H1 (cell line): ENCODE measurements around the gene FBXL15. TPM values are rescaled to one million over a fixed set of nuclear protein-coding genes. Genes with fewer than 3 reads are reported as not detected.
A peak's percentile ranks its signal among the peaks of the same experiment; 100 is the strongest.

Experiments
- CTCF ChIA-PET: fragments of 300-600 bp; sonication (Branson Sonifier 250); formaldehyde crosslinking; loops from one replicate; lab custom pipeline; 2021; ENCODE audit not compliant: partially characterized antibody; lab: Charles Lee
- POLR2A ChIA-PET: fragments of 300-600 bp; sonication (Branson Sonifier 250); formaldehyde crosslinking; loops from one replicate; lab custom pipeline; 2021; ENCODE audit warnings: inconsistent platforms; ENCODE audit not compliant: partially characterized antibody; lab: Charles Lee
- DNase-seq, 2 experiments: peaks; one replicate each; pipeline versions ENCODE4 v3.0.0 to v3.0.0-alpha.2; 2010 to 2022; ENCODE audit warnings: low spot score in 2 of 2, low read depth in 1 of 2, mixed read lengths in 1 of 2
- FAIRE-seq: peaks from 2 replicates; lab custom pipeline; 2011; peaks lifted over from hg19 to GRCh38; lab: Jason Lieb, UNC
- H2AFZ ChIP-seq: 2 replicates; pipeline ENCODE4 v1.8.1; 2012; ENCODE audit warnings: low read length, inconsistent platforms
- H2AK5ac ChIP-seq: 2 replicates; pipeline ENCODE4 v1.6.1; 2013; ENCODE audit warnings: low read depth, low read length
- H2BK120ac ChIP-seq: replicated peaks from 2 replicates; pipeline ENCODE3; 2013; ENCODE audit warnings: low read depth, low read length, inconsistent platforms
- H2BK12ac ChIP-seq: 2 replicates; pipeline ENCODE4 v1.6.1; 2013; ENCODE audit warnings: low read depth, low read length
- H2BK15ac ChIP-seq: 2 replicates; pipeline ENCODE4 v1.6.1; 2013; ENCODE audit warnings: low read length
- H2BK20ac ChIP-seq: 2 replicates; pipeline ENCODE4 v1.6.1; 2013; ENCODE audit warnings: low read length
- H2BK5ac ChIP-seq: 2 replicates; pipeline ENCODE4 v1.6.1; 2013; ENCODE audit warnings: low read depth, low read length
- H3K14ac ChIP-seq: 2 replicates; pipeline ENCODE4 v1.6.1; 2013; ENCODE audit warnings: inconsistent platforms; ENCODE audit not compliant: insufficient read length
- H3K18ac ChIP-seq: 2 replicates; pipeline ENCODE4 v1.6.1; 2013; ENCODE audit warnings: low read length; ENCODE audit errors: extremely low read depth
- H3K23ac ChIP-seq: 2 replicates; pipeline ENCODE4 v1.6.1; 2013; ENCODE audit warnings: inconsistent platforms; ENCODE audit not compliant: insufficient read length
- H3K23me2 ChIP-seq: 2 replicates; pipeline ENCODE4 v1.6.1; 2013; ENCODE audit warnings: low read depth, low read length
- H3K27ac ChIP-seq: 2 replicates; pipeline ENCODE4 v1.6.1; 2011; ENCODE audit warnings: low read depth, low read length, inconsistent platforms
- H3K27me3 ChIP-seq, 4 experiments: replicated peaks in 1 of 4; 1 replicate in 1 of 4; 2 replicates in 3 of 4; pipeline versions ENCODE4 v1.6.1 to v1.8.1; 2011 to 2013; ENCODE audit warnings: low read length in 3 of 4, mild to moderate bottlenecking in 3 of 4, inconsistent platforms in 2 of 4, mixed read lengths in 2 of 4, moderate library complexity in 1 of 4; ENCODE audit not compliant: control insufficient read depth in 3 of 4, insufficient read depth in 3 of 4; ENCODE audit errors: extremely low read depth in 1 of 4
- H3K36me3 ChIP-seq, 4 experiments: 2 replicates each; pipeline versions ENCODE4 v1.6.1 to v1.8.1; 2011 to 2013; ENCODE audit warnings: mild to moderate bottlenecking in 4 of 4, low read length in 3 of 4, moderate library complexity in 2 of 4, control low read depth in 1 of 4, inconsistent platforms in 1 of 4; ENCODE audit not compliant: insufficient read depth in 4 of 4, control insufficient read depth in 2 of 4
- H3K4ac ChIP-seq: replicated peaks from 2 replicates; pipeline ENCODE3; 2013; ENCODE audit warnings: low read length, low read depth, mixed read lengths, inconsistent platforms; ENCODE audit not compliant: insufficient read length
- H3K4me1 ChIP-seq, 4 experiments: replicated peaks in 1 of 4; 1 replicate in 1 of 4; 2 replicates in 3 of 4; pipeline versions ENCODE4 v1.6.1 to v1.8.1; 2011 to 2013; ENCODE audit warnings: low read length in 3 of 4, inconsistent platforms in 2 of 4, mixed read lengths in 1 of 4; ENCODE audit not compliant: insufficient read depth in 4 of 4, control insufficient read depth in 3 of 4
- H3K4me2 ChIP-seq, 2 experiments: 2 replicates each; pipeline versions ENCODE4 v1.6.1 to v1.8.1; 2011 to 2013; ENCODE audit warnings: low read depth in 2 of 2, low read length in 2 of 2, control low read depth in 1 of 2, inconsistent platforms in 1 of 2, mild to moderate bottlenecking in 1 of 2; ENCODE audit not compliant: insufficient read depth in 1 of 2
- H3K4me3 ChIP-seq, 4 experiments: fragments of 200-600, 300-600 bp in 1 of 4; sonication (generic), shearing (Covaris generic), sonication (Bioruptor Twin) in 1 of 4; 2 replicates each; pipeline versions ENCODE4 v1.5.1 to v1.8.1; 2011 to 2016; ENCODE audit warnings: low read length in 4 of 4, low read depth in 3 of 4, control low read depth in 2 of 4, inconsistent platforms in 2 of 4, mild to moderate bottlenecking in 2 of 4, mixed read lengths in 1 of 4, moderate library complexity in 1 of 4; ENCODE audit not compliant: insufficient read depth in 2 of 4; ENCODE audit errors: extremely low read depth in 1 of 4
- H3K56ac ChIP-seq: replicated peaks from 2 replicates; pipeline ENCODE3; 2013; ENCODE audit warnings: low read depth, mild to moderate bottlenecking, mixed read lengths, low read length, inconsistent platforms; ENCODE audit not compliant: insufficient read length
- H3K79me1 ChIP-seq: 2 replicates; pipeline ENCODE4 v1.6.1; 2013; ENCODE audit warnings: low read depth, low read length, control low read depth
- H3K79me2 ChIP-seq, 2 experiments: 2 replicates each; pipeline versions ENCODE4 v1.6.1 to v1.8.1; 2012 to 2013; ENCODE audit warnings: low read length in 2 of 2, mild to moderate bottlenecking in 2 of 2, inconsistent platforms in 1 of 2; ENCODE audit not compliant: insufficient read depth in 2 of 2, control insufficient read depth in 1 of 2
- H3K9ac ChIP-seq, 4 experiments: replicated peaks in 1 of 4; 1 replicate in 1 of 4; 2 replicates in 3 of 4; pipeline versions ENCODE4 v1.6.1 to v1.8.1; 2011 to 2013; ENCODE audit warnings: low read depth in 3 of 4, low read length in 3 of 4, control low read depth in 2 of 4, mild to moderate bottlenecking in 2 of 4, moderate library complexity in 2 of 4, inconsistent platforms in 1 of 4; ENCODE audit errors: extremely low read depth in 1 of 4
- H3K9me3 ChIP-seq, 2 experiments: 2 replicates each; pipeline versions ENCODE4 v1.6.1 to v1.8.1; 2012 to 2013; ENCODE audit warnings: mild to moderate bottlenecking in 2 of 2, moderate library complexity in 2 of 2, control low read depth in 1 of 2, inconsistent platforms in 1 of 2, low read depth in 1 of 2, low read length in 1 of 2, mixed read lengths in 1 of 2; ENCODE audit not compliant: insufficient read depth in 2 of 2
- H4K20me1 ChIP-seq, 2 experiments: replicated peaks in 1 of 2; 2 replicates each; pipeline versions ENCODE3 to v1.8.1; 2011 to 2013; ENCODE audit warnings: inconsistent platforms in 2 of 2, low read length in 2 of 2, mild to moderate bottlenecking in 1 of 2; ENCODE audit not compliant: insufficient read depth in 2 of 2, control insufficient read depth in 1 of 2
- H4K5ac ChIP-seq: 2 replicates; pipeline ENCODE4 v1.6.1; 2013; ENCODE audit warnings: low read length, low read depth, mixed read lengths, inconsistent platforms; ENCODE audit not compliant: insufficient read length
- H4K8ac ChIP-seq: 2 replicates; pipeline ENCODE4 v1.8.0; 2013; ENCODE audit warnings: mild to moderate bottlenecking, moderate library complexity, low read length, inconsistent platforms; ENCODE audit not compliant: insufficient read depth; ENCODE audit errors: extremely low read depth
- H4K91ac ChIP-seq: replicated peaks from 2 replicates; pipeline ENCODE3; 2013; ENCODE audit warnings: low read length, mixed read lengths, inconsistent platforms; ENCODE audit not compliant: insufficient read length
- JUND ChIP-seq: IDR thresholded peaks from 2 replicates; pipeline ENCODE4 v1.6.1; 2011; ENCODE audit warnings: mild to moderate bottlenecking, improper control_type of control experiment, low read length
- TBP ChIP-seq: IDR thresholded peaks from 2 replicates; pipeline ENCODE4 v1.6.1; 2011; ENCODE audit warnings: low read depth, low read length, improper control_type of control experiment
- WGBS, 2 experiments: shearing (Covaris generic) in 1 of 2; methylation state at CpG; one replicate each; pipeline versions ENCODE4 v1.1.6 to v1.1.7; 2013 to 2015; ENCODE audit warnings: low lambda C conversion rate in 2 of 2, mixed read lengths in 2 of 2, inconsistent platforms in 1 of 2, low coverage in 1 of 2, missing lambda C conversion rate in 1 of 2; ENCODE audit not compliant: insufficient replicate concordance in 2 of 2, insufficient coverage in 1 of 2, insufficient read length in 1 of 2; ENCODE audit errors: extremely low coverage in 1 of 2, missing lambda C conversion rate in 1 of 2; 5-methylcytosine and 5-hydroxymethylcytosine counted together
- polyA plus RNA-seq, 7 experiments: library from polyadenylated mRNA; depleted of rRNA in 3 of 7; stranded (reverse) in 5 of 7; unstranded in 2 of 7; fragments of >200 nt in 5 of 7; fragments of 200-250 nt in 2 of 7; gene quantifications; 1 replicate in 5 of 7; 2 replicates in 1 of 7; 4 replicates in 1 of 7; pipeline versions ENCODE4 v1.2.1 to v1.2.3, GENCODE V29; 2011 to 2013; ENCODE audit warnings: missing spikeins in 2 of 7, mixed read lengths in 2 of 7
- total RNA-seq: library from RNA; stranded (reverse); fragmentation: NEBNext Ultra II Directional; extraction: Animal tissue kit (Norgen Biotek cat#: 25700); gene quantifications from 2 replicates; pipeline ENCODE4 v1.2.1, GENCODE V29; 2021

Gene FBXL15
- total and polyA plus RNA-seq, 2 of the 8 experiments (the other 6 are each of a cell fraction or from before 2014, with no cell fraction given) = 11.3 to 22.6 TPM

- WGBS, 2 experiments = 96% methylated on average over 3 of the region's 3 CpGs; no CpG with 5 or more reads in 1 of the 2 experiments
- Histone ChIP-seq H3K23me2 (peaks cover 9% of the 10 kb centered on the region), H3K79me1 (peaks cover 3% of the 10 kb centered on the region; the same call in 1 of the 2 replicates), H2BK5ac (no peak overlapping the region), H3K9me3 (no peaks in the 10 kb centered on the region), H2BK12ac (no peak overlapping the region), H2AFZ (no peak overlapping the region), H3K14ac (no peak overlapping the region), H3K27ac (no peak overlapping the region; the same call in 1 of the 2 replicates), H4K5ac (no peak overlapping the region), H3K18ac (no peak overlapping the region), H4K8ac (no peak overlapping the region), H3K56ac (no peak overlapping the region), H3K36me3 (peaks cover 0 to 39% (median 6%) of the 10 kb centered on the region in 4 experiments; a peak in 5 of 8 replicates), H3K79me2 (peaks cover 0 to 18% of the 10 kb centered on the region in 2 experiments; a peak in 2 of 4 replicates), H3K27me3 (no peaks in the 10 kb centered on the region), H2AK5ac (no peak overlapping the region)
- CTCF ChIA-PET = interaction anchor here (0.5 to 5.0 kb wide), 12 partner anchors 9 to 217 kb away, joined by 3 to 37 read pairs (median 3); partner anchors contain the start of gene FBXL15
- FAIRE-seq = no peak
- POLR2A ChIA-PET = interaction anchor here (1.1 to 6.7 kb wide), 6 partner anchors 9 to 58 kb away, joined by 3 to 75 read pairs (median 39); partner anchors contain the start of genes CUEDC2, FBXL15 and NFKB2
- no peak for TF ChIP-seq TBP
- TF ChIP-seq JUND = 0 out of 2 replicates have a peak, but pooled peaks have one; percentile 19
- TF ChIP-seq, all 59 proteins: peak for 1
- DNase-seq = no peak
- no peak overlapping the region for H3K4me3 ChIP-seq
- no peak overlapping the region for H2BK20ac ChIP-seq
- no peak overlapping the region for H3K4me2 ChIP-seq
- no peak overlapping the region for H4K91ac ChIP-seq
- no peak overlapping the region for H2BK15ac ChIP-seq
- H3K9ac ChIP-seq = no peak overlapping the region
- H2BK120ac ChIP-seq = no peak overlapping the region
- peaks cover 0 to 2% of the 10 kb centered on the region in 2 experiments for H4K20me1 ChIP-seq
- no peak overlapping the region for H3K4ac ChIP-seq
- peaks cover 5 to 27% (median 18%) of the 10 kb centered on the region in 4 experiments for H3K4me1 ChIP-seq
- H3K23ac ChIP-seq = no peak overlapping the region
These were observed 32.2 kb downstream of the FBXL15 start for GRCh38 chr10:102452672-102453340.
